ENCODE measurements around the gene DPEP2NB. TPM values are rescaled to one million over a fixed set of nuclear protein-coding genes. Genes with fewer than 3 reads are reported as not detected.

The DPEP2NB gene
- total and polyA plus RNA-seq, 10 of the 15 experiments (the other 5 are each of a cell fraction or from before 2014, with no cell fraction given) = not detected

DNA sequence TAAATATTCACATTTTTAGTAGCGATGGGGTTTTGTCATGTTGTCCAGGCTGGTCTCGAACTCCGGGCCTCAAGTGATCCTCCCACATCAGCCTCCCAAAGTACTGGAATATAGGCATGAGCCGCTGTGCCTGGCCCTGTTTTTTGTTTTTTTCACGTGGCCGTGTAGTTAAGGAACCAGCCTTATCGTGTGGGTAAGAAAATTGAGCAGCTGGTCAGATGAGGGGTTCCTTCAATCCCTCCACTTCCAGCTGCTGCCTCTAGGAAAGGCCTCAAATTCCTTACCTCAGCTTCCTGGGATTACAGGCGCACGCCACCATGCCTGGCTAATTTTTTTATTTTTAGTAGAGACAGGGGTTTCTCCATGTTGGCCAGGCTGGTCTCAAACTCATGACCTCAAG is 10.5 kb downstream of the DPEP2NB start (continued):
- TF ChIP-seq, protein P1, sequence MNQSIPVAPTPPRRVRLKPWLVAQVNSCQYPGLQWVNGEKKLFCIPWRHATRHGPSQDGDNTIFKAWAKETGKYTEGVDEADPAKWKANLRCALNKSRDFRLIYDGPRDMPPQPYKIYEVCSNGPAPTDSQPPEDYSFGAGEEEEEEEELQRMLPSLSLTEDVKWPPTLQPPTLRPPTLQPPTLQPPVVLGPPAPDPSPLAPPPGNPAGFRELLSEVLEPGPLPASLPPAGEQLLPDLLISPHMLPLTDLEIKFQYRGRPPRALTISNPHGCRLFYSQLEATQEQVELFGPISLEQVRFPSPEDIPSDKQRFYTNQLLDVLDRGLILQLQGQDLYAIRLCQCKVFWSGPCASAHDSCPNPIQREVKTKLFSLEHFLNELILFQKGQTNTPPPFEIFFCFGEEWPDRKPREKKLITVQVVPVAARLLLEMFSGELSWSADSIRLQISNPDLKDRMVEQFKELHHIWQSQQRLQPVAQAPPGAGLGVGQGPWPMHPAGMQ (IDR thresholded peaks at IDR 0.05; ENCODE audit: borderline replicate concordance) = no peak
- no peak for TF ChIP-seq LARP7 (IDR thresholded peaks at IDR 0.05)
- no peak for TF ChIP-seq POU2F2 (IDR thresholded peaks at IDR 0.05; ENCODE audit: borderline replicate concordance, low read depth, low read length)
- TF ChIP-seq POLR2AphosphoS2 (IDR thresholded peaks at IDR 0.05; ENCODE audit: low read depth, low read length) = no peak
- no peak for TF ChIP-seq SIN3A (IDR thresholded peaks at IDR 0.05; ENCODE audit: low read depth, low read length)
- TF ChIP-seq MTA2 (IDR thresholded peaks at IDR 0.05; ENCODE audit: low read depth) = no peak

- RAD21 ChIA-PET (ENCODE audit: unreplicated experiment) = interaction anchor here (1.0 kb wide), 1 partner anchor 19 kb away, joined by 3 read pairs; the partner anchor contains the start of genes DDX28 and DUS2
- SMC1A ChIA-PET (ENCODE audit: uncharacterized antibody, unreplicated experiment) = interaction anchor here (0.9 to 2.6 kb wide), 2 partner anchors 21 to 38 kb away, joined by 5 to 8 read pairs; partner anchors contain the start of genes DDX28 and DUS2
- no peaks in the 10 kb centered on the region for H3K27me3 ChIP-seq (replicated peaks in 1 of 2; ENCODE audit: control insufficient read depth in 2 of 2, insufficient read depth in 2 of 2, low read length in 1 of 2)
- no TSS peak for BruUV-seq (replicated peaks)
- H3K4me1 ChIP-seq (ENCODE audit: control insufficient read depth, insufficient read depth, low read length) = peaks cover 18% of the 10 kb centered on the region
- FAIRE-seq = no peak
- WGBS (ENCODE audit: insufficient coverage, insufficient replicate concordance, low lambda C conversion rate, missing lambda C conversion rate) = 67% methylated on average over 4 of the region's 4 CpGs
- intact Hi-C loops (cut with micrococcal nuclease; ENCODE audit: unreplicated experiment) = no loop called here
- POLR2A ChIA-PET = interaction anchor here (0.6 kb wide), 1 partner anchor 127 kb away, joined by 3 read pairs; no protein-coding TSS in a partner anchor
- H3K27ac ChIP-seq (ENCODE audit: control insufficient read depth, insufficient read depth) = no peak overlapping the region
- in situ Hi-C loops (cut with MboI) = no loop called here
- ATAC-seq = no peak
- H3K4me2 ChIP-seq (ENCODE audit: control insufficient read depth, insufficient read depth) = no peak overlapping the region
- no peak overlapping the region for H3K4me3 ChIP-seq
- no peak overlapping the region for H2AFZ ChIP-seq (ENCODE audit: control insufficient read depth, low read depth, low read length)
- CTCF ChIA-PET = interaction anchor here (0.6 to 1.8 kb wide), 4 partner anchors 12 to 38 kb away, joined by 3 to 6 read pairs (median 4); partner anchors contain the start of genes DDX28 and DUS2
- TF ChIP-seq ATF3 (IDR thresholded peaks at IDR 0.05; ENCODE audit: borderline replicate concordance, extremely low read depth, low read depth, low read length) (no peak), ZNF274 (IDR thresholded peaks at IDR 0.05; ENCODE audit: insufficient read depth, insufficient read length) (no peak), PML (IDR thresholded peaks at IDR 0.05; ENCODE audit: low read length) (no peak)
- H3K9ac ChIP-seq (ENCODE audit: control insufficient read depth, insufficient read depth, low read length) = no peak overlapping the region
- H3K36me3 ChIP-seq (ENCODE audit: control insufficient read depth in 2 of 2, insufficient read depth in 2 of 2, low read length in 1 of 2) = no peaks in the 10 kb centered on the region
- H4K20me1 ChIP-seq (ENCODE audit: control insufficient read depth, insufficient read depth) = no peaks in the 10 kb centered on the region
- DNase-seq (ENCODE audit: low read depth, low spot score) = no peak
- no peaks in the 10 kb centered on the region for H3K9me3 ChIP-seq (replicated peaks; ENCODE audit: control insufficient read depth, insufficient read depth, low read length)
- no peaks in the 10 kb centered on the region for H3K79me2 ChIP-seq (ENCODE audit: control insufficient read depth, insufficient read depth, low read length)
These were observed 12.7 kb downstream of the DPEP2NB start for GRCh38 chr16:68003031-68003430.

Data from GM12878 (cell line).